GM23338 (cell line): ENCODE data around the gene GGCT. TPM values are rescaled to one million over a fixed set of nuclear protein-coding genes. Genes with fewer than 3 reads are reported as not detected.

ENCODE experiments used
- ATAC-seq: fragments of 200-7000 bp; cut with Tn5 transposase; 3 replicates; pipeline ENCODE4 v1.9.1; 2020
- DNase-seq: peaks from one replicate; pipeline ENCODE4 v3.0.0-alpha.2; 2015; ENCODE audit warnings: low spot score
- H2AFZ ChIP-seq: fragments of 200-600 bp; sonication (generic); 2 replicates; pipeline ENCODE4 v1.8.0; 2016; ENCODE audit warnings: antibody characterized with exemption, mild to moderate bottlenecking, moderate library complexity
- H3F3A ChIP-seq: fragments of 200-600 bp; sonication (generic); replicated peaks from 2 replicates; pipeline ENCODE4 v1.8.0; 2017; ENCODE audit warnings: antibody characterized with exemption, mixed run types, low read depth
- H3K27ac ChIP-seq: fragments of 200-600 bp; sonication (generic); 2 replicates; pipeline ENCODE4 v1.6.1; 2016; ENCODE audit warnings: low read depth
- H3K27me3 ChIP-seq: fragments of 200-600 bp; sonication (generic); 2 replicates; pipeline ENCODE4 v1.8.0; 2016; ENCODE audit warnings: mild to moderate bottlenecking, mixed run types, moderate library complexity; ENCODE audit not compliant: insufficient read depth
- H3K36me3 ChIP-seq: fragments of 200-600 bp; sonication (generic); 2 replicates; pipeline ENCODE4 v1.8.0; 2016; ENCODE audit warnings: mild to moderate bottlenecking; ENCODE audit not compliant: insufficient read depth
- H3K4me1 ChIP-seq: fragments of 200-600 bp; sonication (generic); 2 replicates; pipeline ENCODE4 v1.8.0; 2016; ENCODE audit warnings: mild to moderate bottlenecking, moderate library complexity; ENCODE audit not compliant: insufficient read depth
- H3K4me2 ChIP-seq: fragments of 200-600 bp; sonication (generic); 2 replicates; pipeline ENCODE4 v1.7.1; 2017; ENCODE audit warnings: mixed run types
- H3K4me3 ChIP-seq: fragments of 200-600 bp; sonication (generic); 2 replicates; pipeline ENCODE4 v1.6.1; 2016; ENCODE audit warnings: mixed run types
- H3K79me2 ChIP-seq: fragments of 200-600 bp; sonication (generic); replicated peaks from 2 replicates; pipeline ENCODE4 v1.8.0; 2017; ENCODE audit warnings: mild to moderate bottlenecking; ENCODE audit not compliant: insufficient read depth
- H3K9me2 ChIP-seq: fragments of 200-600 bp; sonication (generic); 2 replicates; pipeline ENCODE4 v1.8.0; 2017; ENCODE audit not compliant: insufficient read depth
- H4K20me1 ChIP-seq: fragments of 200-600 bp; sonication (generic); replicated peaks from 2 replicates; pipeline ENCODE4 v1.8.0; 2017; ENCODE audit warnings: mild to moderate bottlenecking; ENCODE audit not compliant: insufficient read depth
- H3K27ac Mint-ChIP-seq: 2 replicates; pipeline ENCODE4 v1.8.0; 2020; ENCODE audit warnings: inconsistent platforms, mild to moderate bottlenecking, moderate library complexity, mixed read lengths
- H3K27me3 Mint-ChIP-seq: 3 replicates; pipeline ENCODE4 v1.8.0; 2022; ENCODE audit warnings: low read depth, mild to moderate bottlenecking, moderate library complexity, mixed read lengths, inconsistent platforms; ENCODE audit not compliant: insufficient read depth, poor library complexity
- H3K36me3 Mint-ChIP-seq: 3 replicates; pipeline ENCODE4 v1.8.0; 2021; ENCODE audit warnings: low read depth, mild to moderate bottlenecking, inconsistent platforms, moderate library complexity, mixed read lengths
- H3K4me1 Mint-ChIP-seq: 3 replicates; pipeline ENCODE4 v1.8.0; 2020; ENCODE audit warnings: mild to moderate bottlenecking, inconsistent platforms, mixed read lengths
- H3K4me3 Mint-ChIP-seq: 3 replicates; pipeline ENCODE4 v1.8.0; 2021; ENCODE audit warnings: moderate library complexity, mild to moderate bottlenecking, inconsistent platforms, mixed read lengths
- H3K9me3 Mint-ChIP-seq: 3 replicates; pipeline ENCODE4 v1.8.0; 2020; ENCODE audit warnings: moderate library complexity, mild to moderate bottlenecking, inconsistent platforms, mixed read lengths
- EZH2 ChIP-seq: fragments of 200-600 bp; sonication (generic); IDR thresholded peaks from one replicate; pipeline ENCODE4 v1.8.0; 2017; ENCODE audit warnings: antibody characterized with exemption, mild to moderate bottlenecking, low read depth; ENCODE audit not compliant: unreplicated experiment
- POLR2AphosphoS5 ChIP-seq: IDR thresholded peaks from 2 replicates; pipeline ENCODE4 v1.6.1; 2016; ENCODE audit warnings: antibody characterized with exemption, low read depth
- ZNF331 ChIP-seq: fragments of 250-450 bp; sonication (Bioruptor Pico); IDR thresholded peaks from 2 replicates; pipeline ENCODE4 v1.5.0; 2020; ENCODE audit warnings: low read depth, mild to moderate bottlenecking, moderate library complexity
- polyA plus RNA-seq: library from polyadenylated mRNA; unstranded; fragments of >200 nt; fragmentation: Nextera tagmentation; extraction: Ambion mirVana; gene quantifications from 2 replicates; pipeline ENCODE4 v1.2.1, GENCODE V29; 2016
- total RNA-seq: library from RNA; depleted of rRNA; stranded (reverse); fragments of >200 nt; shearing (Covaris generic); gene quantifications from 2 replicates; pipeline ENCODE4 v1.2.3, GENCODE V29; 2014
- TF ChIP-seq, protein P1 (sequence below): fragments of 250-450 bp; sonication (Bioruptor Pico); IDR thresholded peaks from 2 replicates; pipeline ENCODE4 v1.5.0; 2020; ENCODE audit warnings: mild to moderate bottlenecking, moderate library complexity
- TF ChIP-seq, protein P2 (sequence below): IDR thresholded peaks from 2 replicates; pipeline ENCODE4 v1.6.1; 2016; ENCODE audit warnings: antibody characterized with exemption

The GGCT gene
- total and polyA plus RNA-seq, 2 experiments from 2014 or later, result 104 to 229 TPM

DNA sequence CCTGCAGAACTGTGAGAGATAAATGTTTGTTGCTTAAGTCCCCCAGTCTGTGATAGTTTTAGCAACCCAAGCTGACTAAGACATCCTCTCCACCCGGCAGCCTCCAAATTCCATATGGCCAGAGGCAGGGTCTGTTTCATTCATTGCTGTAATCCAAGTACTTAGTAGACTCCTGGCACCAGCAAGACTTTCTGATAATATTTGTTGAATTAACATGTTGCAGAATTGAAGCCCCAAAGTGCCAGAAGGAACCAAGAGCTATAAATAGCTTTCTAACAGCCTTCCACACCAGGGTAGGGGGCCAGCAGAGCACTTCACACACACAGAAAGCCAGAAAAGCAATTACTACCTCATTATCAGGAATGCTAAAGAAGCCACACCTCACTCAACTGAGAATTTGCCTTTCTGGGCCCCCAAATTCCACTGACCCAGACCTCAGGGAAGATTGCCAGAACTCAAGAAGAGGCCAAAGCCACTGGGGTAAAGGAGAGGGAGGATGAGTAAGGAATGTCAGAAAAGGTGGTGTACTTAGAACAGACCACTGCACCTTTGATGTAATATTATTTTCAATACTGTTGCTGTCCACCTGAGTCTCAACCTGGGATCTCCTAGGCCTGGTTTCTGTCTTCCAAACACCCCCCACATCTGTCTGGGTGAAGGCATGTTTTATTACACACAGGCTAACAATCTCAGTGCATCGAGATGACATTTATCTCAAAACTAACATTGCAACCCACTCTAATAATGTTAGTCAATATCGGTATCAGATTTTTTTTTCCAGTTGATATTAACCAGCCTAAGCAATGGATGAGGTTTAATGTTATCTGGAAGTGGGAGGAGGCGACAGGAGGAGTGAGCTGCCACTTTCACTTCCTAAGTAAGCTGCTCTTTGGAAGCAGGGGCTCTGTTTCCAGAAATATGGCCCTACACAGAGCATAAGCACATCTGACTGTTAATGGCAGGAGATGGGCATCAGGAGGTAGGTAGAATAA is 31.5 kb downstream of the GGCT start:
- Histone ChIP-seq H3K4me3 (no peak overlapping the region), H3K4me1 (peaks cover 14% of the 10 kb centered on the region), H3K36me3 (no peaks in the 10 kb centered on the region), H3F3A (no peaks in the 10 kb centered on the region), H3K4me2 (no peak overlapping the region), H3K9me2 (no peaks in the 10 kb centered on the region), H3K79me2 (peaks cover 16% of the 10 kb centered on the region), H3K27ac (no peak overlapping the region), H4K20me1 (no peaks in the 10 kb centered on the region; the same call in 1 of the 2 replicates), H3K27me3 (peaks cover 11% of the 10 kb centered on the region; the same call in 1 of the 2 replicates), H2AFZ (no peak overlapping the region)
- ATAC-seq, result no peak
- DNase-seq, result no peak
- no peaks in the 10 kb centered on the region for H3K36me3 Mint-ChIP-seq
- no peak overlapping the region for H3K4me3 Mint-ChIP-seq
- H3K27ac Mint-ChIP-seq, result no peak overlapping the region
- peaks cover 9% of the 10 kb centered on the region for H3K27me3 Mint-ChIP-seq
- TF ChIP-seq, protein P1, sequence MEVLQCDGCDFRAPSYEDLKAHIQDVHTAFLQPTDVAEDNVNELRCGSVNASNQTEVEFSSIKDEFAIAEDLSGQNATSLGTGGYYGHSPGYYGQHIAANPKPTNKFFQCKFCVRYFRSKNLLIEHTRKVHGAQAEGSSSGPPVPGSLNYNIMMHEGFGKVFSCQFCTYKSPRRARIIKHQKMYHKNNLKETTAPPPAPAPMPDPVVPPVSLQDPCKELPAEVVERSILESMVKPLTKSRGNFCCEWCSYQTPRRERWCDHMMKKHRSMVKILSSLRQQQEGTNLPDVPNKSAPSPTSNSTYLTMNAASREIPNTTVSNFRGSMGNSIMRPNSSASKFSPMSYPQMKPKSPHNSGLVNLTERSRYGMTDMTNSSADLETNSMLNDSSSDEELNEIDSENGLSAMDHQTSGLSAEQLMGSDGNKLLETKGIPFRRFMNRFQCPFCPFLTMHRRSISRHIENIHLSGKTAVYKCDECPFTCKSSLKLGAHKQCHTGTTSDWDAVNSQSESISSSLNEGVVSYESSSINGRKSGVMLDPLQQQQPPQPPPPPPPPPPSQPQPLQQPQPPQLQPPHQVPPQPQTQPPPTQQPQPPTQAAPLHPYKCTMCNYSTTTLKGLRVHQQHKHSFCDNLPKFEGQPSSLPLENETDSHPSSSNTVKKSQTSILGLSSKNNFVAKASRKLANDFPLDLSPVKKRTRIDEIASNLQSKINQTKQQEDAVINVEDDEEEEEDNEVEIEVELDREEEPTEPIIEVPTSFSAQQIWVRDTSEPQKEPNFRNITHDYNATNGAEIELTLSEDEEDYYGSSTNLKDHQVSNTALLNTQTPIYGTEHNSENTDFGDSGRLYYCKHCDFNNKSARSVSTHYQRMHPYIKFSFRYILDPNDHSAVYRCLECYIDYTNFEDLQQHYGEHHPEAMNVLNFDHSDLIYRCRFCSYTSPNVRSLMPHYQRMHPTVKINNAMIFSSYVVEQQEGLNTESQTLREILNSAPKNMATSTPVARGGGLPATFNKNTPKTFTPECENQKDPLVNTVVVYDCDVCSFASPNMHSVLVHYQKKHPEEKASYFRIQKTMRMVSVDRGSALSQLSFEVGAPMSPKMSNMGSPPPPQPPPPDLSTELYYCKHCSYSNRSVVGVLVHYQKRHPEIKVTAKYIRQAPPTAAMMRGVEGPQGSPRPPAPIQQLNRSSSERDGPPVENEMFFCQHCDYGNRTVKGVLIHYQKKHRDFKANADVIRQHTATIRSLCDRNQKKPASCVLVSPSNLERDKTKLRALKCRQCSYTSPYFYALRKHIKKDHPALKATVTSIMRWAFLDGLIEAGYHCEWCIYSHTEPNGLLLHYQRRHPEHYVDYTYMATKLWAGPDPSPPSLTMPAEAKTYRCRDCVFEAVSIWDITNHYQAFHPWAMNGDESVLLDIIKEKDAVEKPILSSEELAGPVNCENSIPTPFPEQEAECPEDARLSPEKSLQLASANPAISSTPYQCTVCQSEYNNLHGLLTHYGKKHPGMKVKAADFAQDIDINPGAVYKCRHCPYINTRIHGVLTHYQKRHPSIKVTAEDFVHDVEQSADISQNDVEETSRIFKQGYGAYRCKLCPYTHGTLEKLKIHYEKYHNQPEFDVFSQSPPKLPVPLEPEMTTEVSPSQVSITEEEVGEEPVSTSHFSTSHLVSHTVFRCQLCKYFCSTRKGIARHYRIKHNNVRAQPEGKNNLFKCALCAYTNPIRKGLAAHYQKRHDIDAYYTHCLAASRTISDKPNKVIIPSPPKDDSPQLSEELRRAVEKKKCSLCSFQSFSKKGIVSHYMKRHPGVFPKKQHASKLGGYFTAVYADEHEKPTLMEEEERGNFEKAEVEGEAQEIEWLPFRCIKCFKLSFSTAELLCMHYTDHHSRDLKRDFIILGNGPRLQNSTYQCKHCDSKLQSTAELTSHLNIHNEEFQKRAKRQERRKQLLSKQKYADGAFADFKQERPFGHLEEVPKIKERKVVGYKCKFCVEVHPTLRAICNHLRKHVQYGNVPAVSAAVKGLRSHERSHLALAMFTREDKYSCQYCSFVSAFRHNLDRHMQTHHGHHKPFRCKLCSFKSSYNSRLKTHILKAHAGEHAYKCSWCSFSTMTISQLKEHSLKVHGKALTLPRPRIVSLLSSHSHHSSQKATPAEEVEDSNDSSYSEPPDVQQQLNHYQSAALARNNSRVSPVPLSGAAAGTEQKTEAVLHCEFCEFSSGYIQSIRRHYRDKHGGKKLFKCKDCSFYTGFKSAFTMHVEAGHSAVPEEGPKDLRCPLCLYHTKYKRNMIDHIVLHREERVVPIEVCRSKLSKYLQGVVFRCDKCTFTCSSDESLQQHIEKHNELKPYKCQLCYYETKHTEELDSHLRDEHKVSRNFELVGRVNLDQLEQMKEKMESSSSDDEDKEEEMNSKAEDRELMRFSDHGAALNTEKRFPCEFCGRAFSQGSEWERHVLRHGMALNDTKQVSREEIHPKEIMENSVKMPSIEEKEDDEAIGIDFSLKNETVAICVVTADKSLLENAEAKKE, result no peak
- TF ChIP-seq ZNF331 (CRISPR knock-in tag), result no peak
- TF ChIP-seq, protein P2, sequence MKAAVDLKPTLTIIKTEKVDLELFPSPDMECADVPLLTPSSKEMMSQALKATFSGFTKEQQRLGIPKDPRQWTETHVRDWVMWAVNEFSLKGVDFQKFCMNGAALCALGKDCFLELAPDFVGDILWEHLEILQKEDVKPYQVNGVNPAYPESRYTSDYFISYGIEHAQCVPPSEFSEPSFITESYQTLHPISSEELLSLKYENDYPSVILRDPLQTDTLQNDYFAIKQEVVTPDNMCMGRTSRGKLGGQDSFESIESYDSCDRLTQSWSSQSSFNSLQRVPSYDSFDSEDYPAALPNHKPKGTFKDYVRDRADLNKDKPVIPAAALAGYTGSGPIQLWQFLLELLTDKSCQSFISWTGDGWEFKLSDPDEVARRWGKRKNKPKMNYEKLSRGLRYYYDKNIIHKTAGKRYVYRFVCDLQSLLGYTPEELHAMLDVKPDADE, result no peak
- no peak for TF ChIP-seq EZH2
- no peak for TF ChIP-seq POLR2AphosphoS5
- peaks cover 17% of the 10 kb centered on the region for H3K4me1 Mint-ChIP-seq
- H3K9me3 Mint-ChIP-seq, result no peaks in the 10 kb centered on the region
